GM08714 (cell line): ENCODE results near the gene ULBP1.
"Not testable (repeated sequence)": the region's sequence is repeated elsewhere in the genome, so short reads cannot be mapped to it uniquely, and the experiment has no call there.

Source experiments
- H3K4me3 ChIP-seq: fragments of 200-500 bp; sonication (Bioruptor generic); 2 replicates; pipeline ENCODE4 v1.5.1; 2014; ENCODE audit warnings: mild to moderate bottlenecking, low read length, inconsistent platforms
- ZNF274 ChIP-seq: IDR thresholded peaks from 2 replicates; pipeline ENCODE4 v1.6.1; 2012; ENCODE audit warnings: mild to moderate bottlenecking, low read depth, low read length

ULBP1 gene

GRCh38 chr6:149963462-149964307, at the start of gene ULBP1:
TSS of gene ULBP1 (plus strand) at chr6:149963943. CDS start at chr6:149964050, 107 bp downstream.
- TF ChIP-seq ZNF274 = no peak
- H3K4me3 ChIP-seq = peak within 1 kb of the TSS; percentile 13; the same call in 1 of the 2 replicates

GRCh38 chr6:149915970-149916865, 47.5 kb upstream of the ULBP1 start:
- no peak for TF ChIP-seq ZNF274
- no peak overlapping the region for H3K4me3 ChIP-seq

DNA sequence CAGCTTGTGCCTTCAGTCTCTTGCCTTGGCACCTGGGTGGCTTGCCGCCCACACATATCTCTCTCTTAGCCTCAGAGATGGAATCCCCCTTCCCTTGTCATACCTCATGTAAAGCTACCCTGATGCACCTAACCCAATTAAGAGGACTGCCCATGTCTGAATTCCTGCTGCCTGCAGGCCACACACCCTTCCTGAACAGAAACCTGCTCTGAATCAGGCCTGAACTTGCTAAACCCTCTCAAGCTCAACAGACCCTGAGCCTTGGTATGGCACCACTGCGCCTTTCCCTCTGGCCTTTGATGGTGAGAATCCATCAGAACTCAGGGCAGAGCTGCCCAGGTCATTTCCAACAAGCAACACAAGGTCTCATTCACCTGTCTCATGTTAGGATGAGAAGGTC, 46.1 kb upstream of the ULBP1 start:
- no peak overlapping the region for H3K4me3 ChIP-seq
- TF ChIP-seq ZNF274 = no peak

- TF ChIP-seq ZNF274 = no peak
- no peak overlapping the region for H3K4me3 ChIP-seq
Observed at GRCh38 chr6:149918151-149918905, 45.4 kb upstream of the ULBP1 start.

GRCh38 chr6:149919126-149919833, 44.5 kb upstream of the ULBP1 start:
- not testable (repeated sequence) for H3K4me3 ChIP-seq

GRCh38 chr6:149919834-149920225, 43.9 kb upstream of the ULBP1 start:
- H3K4me3 ChIP-seq = no peak overlapping the region
- TF ChIP-seq ZNF274 = no peak

DNA sequence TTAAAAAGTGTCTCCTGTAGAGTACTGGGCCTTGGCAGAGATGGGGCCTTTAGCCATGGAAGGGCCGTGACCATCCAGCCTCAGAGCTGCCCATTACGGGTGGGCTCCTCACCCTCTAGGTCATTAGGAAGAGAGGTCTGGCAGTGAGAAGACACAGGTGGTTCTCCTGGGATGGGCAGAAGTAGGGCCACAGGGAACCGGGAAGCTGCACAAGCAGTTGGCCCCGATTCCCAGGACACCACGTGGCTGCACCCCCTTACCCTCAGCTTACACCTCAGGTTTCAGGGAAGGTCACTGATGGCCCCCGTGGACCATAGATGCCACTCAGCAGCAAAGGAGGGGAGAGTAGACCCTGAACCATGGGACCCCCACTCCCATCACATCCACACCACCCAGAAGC, 42.4 kb upstream of the ULBP1 start:
- TF ChIP-seq ZNF274 = no peak
- H3K4me3 ChIP-seq = no peak overlapping the region

GRCh38 chr6:149922091-149922490, 41.7 kb upstream of the ULBP1 start:
- not testable (repeated sequence) for H3K4me3 ChIP-seq

DNA sequence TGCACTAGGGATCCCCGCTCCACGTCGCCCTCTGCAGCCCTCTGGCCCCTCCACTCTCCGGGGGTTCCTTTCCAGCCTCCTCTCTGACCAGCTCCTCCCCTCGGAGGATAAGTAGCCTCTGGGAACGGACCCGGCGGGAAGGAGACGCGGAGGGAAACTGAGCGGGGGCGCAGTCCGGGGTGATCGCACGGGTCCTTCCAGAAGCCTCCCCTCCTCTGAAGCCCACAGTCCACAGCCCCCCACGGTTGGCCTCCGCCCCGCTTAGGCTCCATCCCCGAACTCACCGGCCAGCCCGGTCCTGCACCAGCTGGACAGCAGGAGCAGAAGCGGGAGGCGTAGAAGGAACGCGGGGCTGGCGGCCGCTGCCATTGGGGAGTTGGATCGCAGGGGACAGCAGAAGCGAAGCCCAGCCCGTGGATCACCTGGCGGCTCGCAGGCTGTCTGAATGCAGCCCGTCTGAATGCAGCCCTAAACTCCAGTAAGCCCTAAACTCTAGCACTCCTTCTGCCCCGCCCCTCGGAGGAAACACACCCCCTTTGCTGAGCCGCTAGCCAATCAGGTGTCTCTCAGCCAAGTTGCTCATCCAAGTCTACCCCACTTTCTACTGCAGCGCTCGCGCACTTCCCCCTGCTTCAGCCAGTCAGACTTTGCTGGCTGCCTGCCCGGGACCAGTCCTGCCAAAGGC, 41.0 kb upstream of the ULBP1 start, which contains the start of gene RAET1G:
RAET1G (minus strand) TSS at position 480 of the 685 bp plus-strand sequence; CDS start at position 369, 111 bp downstream.
- TF ChIP-seq ZNF274 = no peak
- no peak within 1 kb of the TSS; the same call in 1 of the 2 replicates for H3K4me3 ChIP-seq

GRCh38 chr6:149923327-149923986, 40.3 kb upstream of the ULBP1 start:
- TF ChIP-seq ZNF274 = no peak

GRCh38 chr6:149924206-149924932, 39.4 kb upstream of the ULBP1 start:
- H3K4me3 ChIP-seq = no peak overlapping the region
- TF ChIP-seq ZNF274 = no peak

More at GRCh38 chr6:149923327-149923986, 40.3 kb upstream of the ULBP1 start:
- H3K4me3 ChIP-seq = no peak overlapping the region; the same call in 1 of the 2 replicates

DNA sequence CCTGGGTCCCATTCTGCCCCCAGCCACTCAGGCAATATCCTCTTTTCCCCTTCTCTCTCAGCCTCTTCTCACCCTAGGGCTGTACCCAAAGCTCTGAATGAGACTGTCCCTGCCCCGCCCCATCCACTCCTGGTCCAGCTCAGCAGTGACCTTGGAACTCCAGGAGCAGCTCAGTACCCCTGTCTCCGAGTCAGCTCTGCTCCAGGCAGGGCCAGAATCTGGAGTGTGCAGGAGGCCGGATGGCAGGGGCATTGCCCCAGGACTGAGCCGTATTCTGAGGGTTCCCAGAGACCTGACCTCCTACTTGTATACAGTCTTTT, 38.9 kb upstream of the ULBP1 start:
- no peak overlapping the region for H3K4me3 ChIP-seq
- no peak for TF ChIP-seq ZNF274
